Stimulated activated CD8-positive, alpha-beta memory T cell treated with anti-CD3 and anti-CD28 coated beads, Interleukin-7, amount 100 ng/mL, for 1 hour (primary cell): ENCODE measurements around the gene GNG7.
"Not testable (repeated sequence)": the region's sequence is repeated elsewhere in the genome, so short reads cannot be mapped to it uniquely, and the experiment has no call there.

Experiments used
- DNase-seq, 2 donors: peaks; one replicate each; pipeline ENCODE4 v3.0.0-alpha.2; 2020; ENCODE audit warnings: low read depth in 2 of 2

Gene GNG7

GRCh38 chr19:2511570-2511969, 190.9 kb downstream of the GNG7 start:
- DNase-seq: no peak

DNA sequence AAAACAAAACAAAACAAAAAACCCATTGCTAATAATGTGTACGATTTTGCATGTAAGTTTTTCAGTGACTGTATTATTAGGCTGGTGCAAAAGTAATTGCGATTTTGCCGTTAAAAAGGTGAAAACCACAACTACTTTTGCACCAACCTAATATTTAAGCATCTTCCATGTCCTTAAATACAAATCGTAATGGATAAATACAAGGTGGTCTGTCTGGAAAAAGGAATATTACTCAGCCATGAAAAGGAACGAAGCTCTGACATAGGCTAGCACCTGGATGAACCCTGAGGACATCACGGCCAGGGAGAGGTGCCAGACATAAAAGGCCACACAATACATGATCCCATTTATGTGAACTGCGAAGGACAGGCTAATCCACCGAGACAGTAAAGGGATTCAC, 193.4 kb downstream of the GNG7 start:
- no peak for DNase-seq

DNA sequence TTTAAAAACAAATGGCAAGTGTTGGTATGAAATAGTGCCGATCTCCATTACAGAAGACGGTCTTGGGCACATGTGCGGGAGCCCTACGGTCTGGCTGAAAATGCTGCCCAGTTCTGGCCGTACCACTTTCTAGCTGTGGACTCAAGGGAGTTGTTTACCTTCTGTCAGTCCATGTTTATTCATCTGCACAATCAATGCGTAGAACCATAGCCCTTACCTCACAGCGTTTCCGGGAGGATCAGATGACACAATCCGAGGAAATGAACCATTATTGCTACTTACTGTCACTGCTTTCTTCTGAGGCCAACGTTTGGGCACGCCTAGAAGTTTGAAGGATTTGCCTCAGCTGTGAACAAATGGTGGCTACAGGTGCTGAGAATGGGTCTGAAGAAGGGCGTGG, 195.4 kb downstream of the GNG7 start:
- DNase-seq: no peak

DNA sequence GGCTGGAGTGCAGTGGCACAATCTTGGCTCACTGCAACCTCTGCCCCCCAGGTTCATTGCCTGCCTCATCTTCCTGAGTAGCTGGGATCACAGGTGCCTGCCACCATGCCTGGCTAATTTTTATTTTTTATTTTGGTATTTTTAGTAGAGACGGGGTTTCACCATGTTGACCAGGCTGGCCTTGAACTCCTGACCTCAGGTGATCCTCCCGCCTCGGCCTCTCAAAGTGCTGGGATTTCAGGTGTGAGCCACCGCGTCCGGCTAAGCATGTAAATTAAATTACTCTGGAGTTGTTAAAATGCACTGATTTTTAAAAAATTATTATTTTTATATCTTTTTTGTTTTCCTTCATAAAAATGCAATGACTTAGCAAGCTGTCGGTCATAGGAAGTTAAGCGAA, 195.8 kb downstream of the GNG7 start:
- not testable (repeated sequence) for DNase-seq

GRCh38 chr19:2503521-2504109, 198.9 kb downstream of the GNG7 start:
- DNase-seq: peak; percentile 45 to 58

- DNase-seq: no peak
These were observed 201.6 kb downstream of the GNG7 start for GRCh38 chr19:2500841-2501261.

GRCh38 chr19:2500156-2500555, 202.3 kb downstream of the GNG7 start:
- DNase-seq: no peak

DNA sequence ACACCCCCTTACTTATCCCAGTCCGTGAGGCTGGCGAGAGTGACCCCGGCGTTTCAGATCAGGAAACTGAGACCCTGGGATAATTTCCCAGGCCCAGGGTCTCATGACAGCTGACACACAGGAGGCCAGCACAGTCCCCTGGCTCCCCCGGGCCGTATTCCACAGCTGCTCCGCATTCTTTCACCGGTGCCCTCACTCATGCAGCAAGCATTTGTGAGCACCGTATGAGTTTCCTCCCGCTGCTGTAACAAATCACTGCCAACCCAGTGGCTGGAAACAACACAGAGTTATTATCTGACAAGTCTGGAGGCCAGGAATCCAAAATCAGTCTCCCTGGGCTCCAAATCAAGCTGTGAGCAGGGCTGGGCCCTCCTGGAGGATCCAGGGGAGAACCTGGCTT, 205.3 kb downstream of the GNG7 start:
- no peak for DNase-seq

GRCh38 chr19:2495651-2496316, 206.7 kb downstream of the GNG7 start:
- no peak for DNase-seq

DNA sequence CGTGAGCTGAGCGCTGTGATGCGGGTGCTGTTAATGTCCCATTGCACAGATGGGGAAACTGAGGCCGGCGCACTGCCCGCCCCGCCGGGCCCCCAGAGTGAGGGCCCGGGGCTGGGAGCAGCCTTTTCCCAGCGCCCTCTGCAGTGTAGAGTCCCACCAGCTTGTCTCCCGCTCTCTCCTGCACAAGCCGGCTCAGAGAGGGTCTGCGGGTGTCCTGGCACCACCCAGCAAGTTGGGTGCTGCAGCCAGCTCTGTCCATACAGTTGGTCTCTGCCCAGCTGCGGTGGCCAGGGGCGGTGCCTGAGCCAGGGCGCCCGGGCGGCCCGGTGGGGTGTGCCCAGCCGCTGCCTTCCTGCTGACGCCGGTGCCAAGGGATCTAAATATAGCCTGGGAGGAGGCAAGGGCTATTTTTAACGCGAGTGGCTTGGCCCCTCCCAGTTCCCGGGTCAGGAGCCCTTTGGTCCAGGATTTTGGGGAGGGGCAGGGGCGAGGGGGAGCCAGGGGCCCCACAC, 207.3 kb downstream of the GNG7 start:
- DNase-seq: no peak

- peak; percentile 29 to 40 for DNase-seq
These were observed 207.9 kb downstream of the GNG7 start for GRCh38 chr19:2494447-2495129.

DNA sequence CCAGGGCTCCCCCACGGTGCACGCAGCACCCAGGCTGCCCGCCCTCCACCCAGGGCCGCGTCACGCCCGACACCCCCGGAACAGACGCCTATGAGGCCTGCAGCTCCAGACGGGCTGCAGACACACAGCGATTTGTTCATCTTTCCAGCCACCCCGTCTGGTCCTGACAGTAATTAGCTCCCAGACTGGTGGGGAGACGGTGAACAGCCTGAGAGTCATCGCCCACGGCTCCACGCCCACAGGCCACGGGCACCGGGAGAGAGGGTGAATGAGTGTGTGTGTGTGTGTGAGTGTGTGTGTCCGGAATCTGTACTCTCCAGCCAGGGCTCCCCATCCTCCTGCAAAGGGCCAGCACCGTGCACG, 208.4 kb downstream of the GNG7 start:
- no peak for DNase-seq

GRCh38 chr19:2493448-2493847, 209.0 kb downstream of the GNG7 start:
- DNase-seq: not testable (repeated sequence)

- DNase-seq: no peak
These were observed 209.6 kb downstream of the GNG7 start for GRCh38 chr19:2492870-2493269.

- no peak for DNase-seq
These were observed 211.2 kb downstream of the GNG7 start for GRCh38 chr19:2491130-2491801.

DNA sequence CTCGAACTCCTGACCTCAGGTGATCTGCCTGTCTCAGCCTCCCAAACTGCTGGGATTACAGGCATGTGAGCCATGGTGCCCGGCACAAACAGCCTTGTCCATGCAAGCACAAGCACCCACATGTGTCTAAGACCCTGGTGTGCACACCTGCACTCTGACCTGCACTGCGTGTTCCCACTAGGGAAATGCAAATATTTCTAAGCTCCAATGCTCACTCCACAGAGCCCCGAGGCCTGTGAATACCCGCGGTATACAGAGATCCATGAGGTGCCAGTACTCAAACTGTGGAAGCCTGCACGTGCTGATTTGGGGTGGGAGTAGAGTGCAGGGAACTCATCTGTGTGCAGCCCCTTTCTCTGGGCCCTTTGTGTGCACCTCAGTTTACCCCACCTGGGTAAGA, 211.8 kb downstream of the GNG7 start:
- no peak for DNase-seq

DNA sequence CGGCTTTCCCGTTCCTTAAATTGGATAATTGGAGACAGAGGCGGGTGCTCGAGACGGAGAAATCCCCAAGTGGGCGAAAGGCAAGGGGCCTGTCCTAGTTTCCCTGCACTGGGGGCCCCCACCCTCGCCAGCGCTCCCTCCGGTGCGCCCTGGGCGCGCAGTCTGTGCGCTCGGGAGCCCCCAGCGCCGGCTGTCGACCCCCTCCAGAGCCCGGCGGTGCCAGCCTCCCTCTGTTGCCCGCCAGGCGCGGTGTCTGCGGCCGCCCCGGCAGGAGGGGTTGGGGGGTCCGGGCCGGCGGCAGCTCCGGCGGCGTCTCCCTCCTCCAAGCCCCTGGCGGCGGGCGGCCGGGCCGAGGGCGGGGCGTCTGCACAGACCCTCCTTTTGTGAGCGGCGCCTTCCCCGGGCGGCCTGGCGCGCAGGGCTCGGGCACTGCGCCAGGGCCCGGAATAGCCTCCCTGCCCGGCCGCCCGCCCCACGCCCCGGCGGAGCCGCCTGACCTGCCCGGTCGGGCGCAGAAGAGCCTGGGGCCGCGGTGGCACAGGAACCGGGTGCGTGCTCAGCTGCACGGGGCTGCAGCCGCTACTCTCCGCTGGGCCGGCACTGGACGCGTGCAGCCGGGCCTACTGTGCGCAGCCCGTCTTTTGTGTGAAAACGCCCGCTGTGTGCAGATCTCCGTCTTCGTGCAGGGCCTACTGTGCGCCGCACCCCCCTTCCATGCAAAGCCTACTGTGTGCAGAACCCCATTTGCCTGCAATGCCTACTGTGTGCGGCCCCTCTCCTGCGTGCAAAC, 213.4 kb downstream of the GNG7 start:
- no peak for DNase-seq

- no peak for DNase-seq
These were observed 214.0 kb downstream of the GNG7 start for GRCh38 chr19:2488405-2488941.

GRCh38 chr19:2487842-2488241, 214.7 kb downstream of the GNG7 start:
- DNase-seq: no peak

- DNase-seq: no peak
These were observed 215.4 kb downstream of the GNG7 start for GRCh38 chr19:2487090-2487489.

- no peak for DNase-seq
These were observed 217.1 kb downstream of the GNG7 start for GRCh38 chr19:2485428-2485827.
